ENCODE measurements around the gene SSR3.

Gene SSR3

GRCh38 chr3:156525808-156526207 lies 29.1 kb downstream of the SSR3 start:
- Histone ChIP-seq H4K20me1 (no peaks in the 10 kb centered on the region), H3K27me3 (no peaks in the 10 kb centered on the region), H3K4me2 (no peak overlapping the region), H3K4me1 (peaks cover 10% of the 10 kb centered on the region), H3K27ac (no peak overlapping the region), H3K9me3 (no peaks in the 10 kb centered on the region), H3K36me3 (no peaks in the 10 kb centered on the region), H3K9ac (no peak overlapping the region), H3K4me3 (no peak overlapping the region)
- no peak for TF ChIP-seq Cebpa-rat (IDR thresholded peaks at IDR 0.05)

GRCh38 chr3:156522673-156523072 lies 32.2 kb downstream of the SSR3 start:
- Histone ChIP-seq H3K4me3 (no peak overlapping the region), H3K27me3 (no peaks in the 10 kb centered on the region), H4K20me1 (no peaks in the 10 kb centered on the region), H3K4me1 (peaks cover 10% of the 10 kb centered on the region), H3K36me3 (no peaks in the 10 kb centered on the region), H3K4me2 (no peak overlapping the region), H3K27ac (no peak overlapping the region), H3K9me3 (no peaks in the 10 kb centered on the region), H3K9ac (no peak overlapping the region)
- TF ChIP-seq Cebpa-rat (IDR thresholded peaks at IDR 0.05) = no peak

DNA sequence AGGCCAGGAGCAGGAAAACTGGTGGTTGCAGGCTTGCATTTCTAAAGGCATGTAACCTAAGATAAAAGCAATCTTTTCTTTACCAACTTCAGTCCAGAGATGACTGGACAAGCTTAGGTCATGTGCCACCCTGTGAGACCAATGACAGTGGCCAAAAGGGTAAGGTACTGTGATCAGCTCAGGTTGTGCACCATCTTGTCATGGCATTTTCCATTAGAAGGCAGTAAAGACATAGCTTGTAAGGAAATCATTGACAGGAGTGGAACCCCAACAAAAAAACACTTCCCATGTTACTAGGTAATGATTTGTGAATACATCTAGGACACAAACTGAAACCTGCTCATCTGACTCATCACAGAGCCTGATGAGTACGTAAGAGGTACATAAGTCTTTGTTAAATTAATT lies 35.2 kb downstream of the SSR3 start:
- H3K27ac ChIP-seq = no peak overlapping the region
- no peaks in the 10 kb centered on the region for H4K20me1 ChIP-seq
- H3K9ac ChIP-seq = no peak overlapping the region
- H3K36me3 ChIP-seq = no peaks in the 10 kb centered on the region
- TF ChIP-seq Cebpa-rat (IDR thresholded peaks at IDR 0.05) = no peak
- no peak overlapping the region for H3K4me3 ChIP-seq
- H3K4me1 ChIP-seq = peaks cover 5% of the 10 kb centered on the region
- H3K9me3 ChIP-seq = no peaks in the 10 kb centered on the region
- no peaks in the 10 kb centered on the region for H3K27me3 ChIP-seq
- no peak overlapping the region for H3K4me2 ChIP-seq

DNA sequence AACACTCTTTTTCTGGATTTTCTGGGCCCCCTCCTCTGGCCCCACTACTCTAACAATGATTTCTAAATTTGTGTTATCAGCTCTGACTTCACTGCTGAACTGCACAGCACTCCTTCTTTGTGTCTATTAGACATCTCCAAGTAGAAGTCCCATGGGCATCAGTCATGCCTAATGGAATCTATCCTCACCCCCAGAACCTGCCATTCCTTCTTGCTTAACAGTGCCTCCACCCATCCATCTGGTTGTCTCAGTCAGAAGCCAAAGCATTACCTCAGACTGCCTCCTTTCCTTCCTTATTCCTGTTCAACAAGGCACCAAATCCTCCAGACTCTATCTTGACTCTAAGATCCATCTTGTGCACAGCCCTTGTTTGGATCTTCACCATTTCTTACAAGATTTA lies 36.2 kb downstream of the SSR3 start:
- H3K9ac ChIP-seq = no peak overlapping the region
- H3K4me1 ChIP-seq = no peaks in the 10 kb centered on the region
- no peak overlapping the region for H3K4me3 ChIP-seq
- H3K9me3 ChIP-seq = no peaks in the 10 kb centered on the region
- no peak for TF ChIP-seq Cebpa-rat (IDR thresholded peaks at IDR 0.05)
- H3K4me2 ChIP-seq = no peak overlapping the region
- H3K27me3 ChIP-seq = no peaks in the 10 kb centered on the region
- H4K20me1 ChIP-seq = no peaks in the 10 kb centered on the region
- H3K27ac ChIP-seq = no peak overlapping the region
- H3K36me3 ChIP-seq = no peaks in the 10 kb centered on the region

DNA sequence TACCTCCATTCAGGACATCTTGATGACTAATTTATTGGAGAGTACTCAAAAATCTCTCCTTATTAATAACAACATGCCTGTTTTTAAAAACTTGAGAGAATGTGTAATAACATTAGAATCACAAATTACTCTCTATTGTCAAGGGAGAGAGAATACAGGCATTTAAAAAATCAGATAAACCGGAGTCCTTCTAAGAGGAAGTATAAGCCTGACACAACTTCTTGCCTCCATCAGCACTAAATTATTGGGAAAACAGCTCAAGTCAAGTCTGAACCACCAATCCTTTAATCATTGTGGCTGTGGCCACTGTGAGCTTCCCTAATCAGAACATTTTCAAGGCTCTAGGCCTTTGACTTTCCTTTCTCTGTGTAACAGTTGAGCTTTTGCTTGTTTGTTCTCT lies 38.0 kb downstream of the SSR3 start:
- no peak overlapping the region for H3K9ac ChIP-seq
- no peak overlapping the region for H3K4me2 ChIP-seq
- no peak for TF ChIP-seq Cebpa-rat (IDR thresholded peaks at IDR 0.05)
- H3K9me3 ChIP-seq = no peaks in the 10 kb centered on the region
- H3K4me1 ChIP-seq = no peaks in the 10 kb centered on the region
- H3K27ac ChIP-seq = no peak overlapping the region
- H3K36me3 ChIP-seq = no peaks in the 10 kb centered on the region
- H3K4me3 ChIP-seq = no peak overlapping the region
- no peaks in the 10 kb centered on the region for H3K27me3 ChIP-seq
- no peaks in the 10 kb centered on the region for H4K20me1 ChIP-seq

- Histone ChIP-seq H3K27me3 (no peaks in the 10 kb centered on the region), H3K4me2 (no peak overlapping the region), H3K4me3 (no peak overlapping the region), H3K9me3 (no peaks in the 10 kb centered on the region), H3K4me1 (no peaks in the 10 kb centered on the region), H3K9ac (no peak overlapping the region), H3K27ac (no peak overlapping the region), H4K20me1 (no peaks in the 10 kb centered on the region), H3K36me3 (no peaks in the 10 kb centered on the region)
- TF ChIP-seq Cebpa-rat (IDR thresholded peaks at IDR 0.05) = no peak
These were observed 38.6 kb downstream of the SSR3 start for GRCh38 chr3:156516284-156516683.

DNA sequence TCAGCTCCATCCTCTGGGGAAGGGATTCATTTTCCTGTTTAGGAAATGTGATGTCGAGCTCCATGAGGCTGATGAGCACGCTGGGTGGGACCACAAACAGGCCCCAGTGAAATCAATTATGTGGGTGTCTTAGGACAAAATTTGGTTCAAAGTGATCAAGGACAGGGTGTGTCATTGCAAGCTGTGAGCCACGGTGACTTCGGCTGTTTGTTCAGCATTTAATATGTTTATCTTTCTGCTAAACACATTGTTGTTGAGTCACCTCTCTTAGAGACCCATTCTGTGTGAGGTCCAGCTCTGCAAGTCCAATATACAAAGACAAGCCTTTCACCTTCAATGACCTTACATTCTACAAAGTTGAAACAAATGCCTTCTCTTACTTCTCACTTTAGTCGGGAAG lies 41.3 kb downstream of the SSR3 start:
- Histone ChIP-seq H3K36me3 (no peaks in the 10 kb centered on the region), H3K9ac (no peak overlapping the region), H4K20me1 (no peaks in the 10 kb centered on the region), H3K9me3 (no peaks in the 10 kb centered on the region), H3K27me3 (no peaks in the 10 kb centered on the region), H3K4me2 (no peak overlapping the region), H3K27ac (no peak overlapping the region), H3K4me1 (no peaks in the 10 kb centered on the region), H3K4me3 (no peak overlapping the region)
- TF ChIP-seq Cebpa-rat (IDR thresholded peaks at IDR 0.05) = no peak

DNA sequence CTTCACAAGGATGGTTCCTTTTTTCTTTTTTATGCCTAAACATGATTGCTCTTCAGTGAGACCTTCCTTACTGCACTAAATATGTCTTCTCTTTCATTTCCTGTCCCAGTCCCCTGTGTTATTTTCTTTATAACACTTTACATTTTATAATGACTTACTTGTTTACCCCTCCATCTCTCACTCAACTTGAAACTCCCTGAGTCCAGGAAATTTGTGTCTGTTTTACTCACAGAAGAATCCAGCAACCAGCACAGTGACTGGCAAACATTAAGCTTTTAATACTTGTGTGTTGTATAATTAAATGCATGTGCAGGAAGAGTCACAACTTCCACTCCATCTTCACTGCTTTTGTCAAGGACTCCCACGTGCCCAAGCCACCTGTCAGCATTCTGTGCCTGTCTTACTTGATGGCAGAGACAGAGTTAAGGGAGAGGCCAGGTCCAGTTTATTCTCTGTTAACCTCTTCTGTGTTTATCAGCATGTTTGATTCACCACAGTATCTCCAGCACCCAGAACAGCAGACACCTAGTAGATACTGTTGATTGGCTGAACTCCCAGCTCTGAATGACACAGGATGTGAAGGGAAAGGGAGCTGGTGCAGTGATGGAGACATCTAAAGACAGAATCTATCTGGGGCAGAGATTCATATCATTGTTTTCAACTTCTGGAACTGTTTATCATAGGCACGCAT lies 42.8 kb downstream of the SSR3 start:
- no peak for TF ChIP-seq Cebpa-rat (IDR thresholded peaks at IDR 0.05)
- Histone ChIP-seq H3K4me2 (no peak overlapping the region), H3K9ac (no peak overlapping the region), H3K36me3 (no peaks in the 10 kb centered on the region), H3K27ac (no peak overlapping the region), H3K27me3 (no peaks in the 10 kb centered on the region), H3K4me3 (no peak overlapping the region), H3K9me3 (no peaks in the 10 kb centered on the region), H3K4me1 (no peaks in the 10 kb centered on the region), H4K20me1 (no peaks in the 10 kb centered on the region)

DNA sequence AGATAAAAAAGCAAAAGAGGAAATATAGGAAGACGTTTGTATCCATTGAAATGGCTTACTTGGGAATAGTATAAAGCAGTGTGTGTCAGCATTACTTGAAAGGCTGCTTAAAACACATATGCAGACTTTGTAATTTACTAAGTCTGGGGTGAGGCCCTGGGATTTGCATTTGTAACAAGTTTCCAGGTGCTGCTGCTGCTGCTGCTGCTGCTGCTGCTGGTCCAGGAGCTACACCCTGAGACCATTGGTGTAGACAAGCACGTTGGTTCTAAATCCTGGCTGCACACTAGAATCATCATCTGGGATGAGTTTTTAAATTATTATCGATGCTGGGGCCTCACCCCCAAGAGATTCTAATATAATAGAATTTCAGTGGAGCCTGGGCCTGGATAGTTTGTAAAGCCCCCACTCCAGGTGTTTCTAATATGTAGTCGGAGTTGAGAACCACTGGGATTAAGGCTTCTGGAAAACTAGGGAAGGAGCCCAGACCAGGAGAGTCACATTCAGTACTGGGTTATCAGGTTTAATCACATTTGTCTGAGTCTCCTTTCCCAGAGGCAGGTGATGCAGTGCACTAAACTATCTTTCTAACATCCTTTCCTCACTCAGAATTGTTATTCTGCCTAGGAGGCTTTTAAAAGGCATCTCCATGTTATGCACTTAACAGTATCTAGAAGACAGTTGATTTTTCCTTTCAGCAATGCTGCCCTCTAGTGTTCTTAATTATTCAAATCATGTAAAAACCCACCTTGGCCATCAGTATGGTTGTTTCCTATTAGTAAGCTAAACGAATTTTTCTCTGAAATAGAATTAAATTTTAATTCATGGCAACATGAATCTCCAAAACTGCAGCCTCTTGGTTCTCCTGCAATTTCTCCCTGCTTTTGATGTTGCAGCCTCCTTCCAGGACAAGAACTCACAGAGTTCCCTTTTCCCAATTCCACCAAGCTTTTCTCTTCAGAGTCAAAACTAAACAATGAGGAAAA lies 45.4 kb downstream of the SSR3 start:
- Histone ChIP-seq H3K4me1 (no peaks in the 10 kb centered on the region), H3K27ac (no peak overlapping the region), H3K36me3 (no peaks in the 10 kb centered on the region), H4K20me1 (no peaks in the 10 kb centered on the region), H3K9me3 (no peaks in the 10 kb centered on the region), H3K27me3 (no peaks in the 10 kb centered on the region), H3K4me3 (no peak overlapping the region), H3K9ac (no peak overlapping the region), H3K4me2 (no peak overlapping the region)
- TF ChIP-seq Cebpa-rat (IDR thresholded peaks at IDR 0.05) = no peak

- Histone ChIP-seq H3K36me3 (no peaks in the 10 kb centered on the region), H4K20me1 (no peaks in the 10 kb centered on the region), H3K9ac (no peak overlapping the region), H3K27ac (no peak overlapping the region), H3K4me1 (no peaks in the 10 kb centered on the region), H3K27me3 (no peaks in the 10 kb centered on the region), H3K9me3 (no peaks in the 10 kb centered on the region), H3K4me2 (no peak overlapping the region), H3K4me3 (no peak overlapping the region)
- no peak for TF ChIP-seq Cebpa-rat (IDR thresholded peaks at IDR 0.05)
These were observed 47.6 kb downstream of the SSR3 start for GRCh38 chr3:156507285-156507684.

Measured in BLaER1 (cell line).